ENCODE data around the gene PLK5. TPM values are rescaled to one million over a fixed set of nuclear protein-coding genes. Genes with fewer than 3 reads are reported as not detected.
A peak's percentile ranks its signal among the peaks of the same experiment; 100 is the strongest.

The PLK5 gene
- total and polyA plus RNA-seq, 2 experiments from 2014 or later = 0.87 to 1.2 TPM

- H3K4me1 ChIP-seq (ENCODE audit: low read depth) = no peaks in the 10 kb centered on the region
- no peaks in the 10 kb centered on the region for H3K27me3 ChIP-seq
- no peak for DNase-seq (ENCODE audit: low read depth in 1 of 2, low spot score in 1 of 2)
- H3K27ac ChIP-seq = no peak overlapping the region
- no peak for TF ChIP-seq CTCF (IDR thresholded peaks at IDR 0.05; ENCODE audit: low read depth, low read length)
- no peaks in the 10 kb centered on the region for H3K36me3 ChIP-seq
- no peak overlapping the region for H3K4me3 ChIP-seq
- H3K9me3 ChIP-seq (ENCODE audit: low read depth) = no peaks in the 10 kb centered on the region
Measured at GRCh38 chr19:1571358-1571757, 47.5 kb downstream of the PLK5 start.

GRCh38 chr19:1572795-1573194, 48.9 kb downstream of the PLK5 start:
- no peak for DNase-seq (ENCODE audit: low read depth in 1 of 2, low spot score in 1 of 2)
- no peaks in the 10 kb centered on the region for H3K4me1 ChIP-seq (ENCODE audit: low read depth)
- H3K27me3 ChIP-seq = no peaks in the 10 kb centered on the region
- H3K27ac ChIP-seq = no peak overlapping the region
- no peak overlapping the region for H3K4me3 ChIP-seq
- H3K36me3 ChIP-seq = peaks cover 5% of the 10 kb centered on the region
- H3K9me3 ChIP-seq (ENCODE audit: low read depth) = no peaks in the 10 kb centered on the region
- no peak for TF ChIP-seq CTCF (IDR thresholded peaks at IDR 0.05; ENCODE audit: low read depth, low read length)

- Histone ChIP-seq H3K27ac (peak overlapping the region; percentile 4), H3K36me3 (peaks cover 10% of the 10 kb centered on the region), H3K4me1 (ENCODE audit: low read depth) (no peaks in the 10 kb centered on the region), H3K4me3 (no peak overlapping the region), H3K9me3 (ENCODE audit: low read depth) (no peaks in the 10 kb centered on the region), H3K27me3 (no peaks in the 10 kb centered on the region)
- no peak for DNase-seq (ENCODE audit: low read depth in 1 of 2, low spot score in 1 of 2)
- no peak for TF ChIP-seq CTCF (IDR thresholded peaks at IDR 0.05; ENCODE audit: low read depth, low read length)
Measured at GRCh38 chr19:1574354-1575136, 50.7 kb downstream of the PLK5 start.

DNA sequence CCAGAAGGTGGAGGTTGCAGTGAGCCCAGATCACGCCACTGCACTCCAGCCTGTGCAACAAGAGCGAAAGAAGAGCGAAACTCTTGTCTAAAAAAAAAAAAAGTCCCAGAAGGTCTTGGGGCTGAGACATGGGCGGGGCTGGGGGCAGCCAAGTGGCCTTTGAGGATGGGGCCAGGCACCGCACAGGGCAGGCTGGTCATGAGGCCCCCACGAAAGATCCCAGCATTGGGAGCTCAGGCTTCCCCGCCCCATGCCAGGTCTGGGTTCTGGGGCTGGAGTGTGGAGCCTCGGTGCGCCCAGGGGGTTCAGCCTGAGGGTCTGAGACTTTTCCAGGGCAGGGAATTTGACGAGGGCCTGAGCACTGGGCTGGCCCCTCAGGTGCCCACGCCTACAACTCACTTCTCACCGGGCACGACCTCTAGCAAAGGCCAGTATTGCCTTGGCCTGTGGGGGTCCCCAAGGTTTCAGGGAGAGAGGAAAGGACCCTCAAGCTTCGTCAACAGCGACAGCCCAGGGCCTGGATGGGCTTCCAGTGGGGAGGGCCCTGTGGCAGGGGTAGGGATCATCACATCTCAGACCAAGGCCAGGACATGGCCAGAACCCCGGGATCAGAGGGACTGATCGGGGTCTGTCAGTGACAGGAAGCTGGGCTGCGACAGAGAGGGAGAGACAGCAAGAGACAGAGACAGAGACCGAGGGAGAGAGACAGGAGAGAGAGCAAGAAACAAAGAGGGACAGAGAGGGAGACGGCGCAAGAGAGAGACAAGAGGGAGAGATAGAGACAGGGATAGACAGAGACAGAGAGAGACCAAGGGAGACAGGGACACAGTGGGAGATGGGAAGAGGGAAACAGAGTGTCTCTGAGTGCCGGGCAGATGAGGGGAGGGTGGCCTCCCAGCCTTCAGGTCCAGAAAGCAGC, 51.7 kb downstream of the PLK5 start:
- peaks cover 15% of the 10 kb centered on the region for H3K36me3 ChIP-seq
- no peaks in the 10 kb centered on the region for H3K4me1 ChIP-seq (ENCODE audit: low read depth)
- no peaks in the 10 kb centered on the region for H3K9me3 ChIP-seq (ENCODE audit: low read depth)
- no peak for TF ChIP-seq CTCF (IDR thresholded peaks at IDR 0.05; ENCODE audit: low read depth, low read length)
- DNase-seq (ENCODE audit: low read depth in 1 of 2, low spot score in 1 of 2) = no peak
- no peaks in the 10 kb centered on the region for H3K27me3 ChIP-seq
- peak overlapping the region; percentile 51 for H3K27ac ChIP-seq
- H3K4me3 ChIP-seq = no peak overlapping the region

- Histone ChIP-seq H3K4me1 (ENCODE audit: low read depth) (no peaks in the 10 kb centered on the region), H3K27me3 (no peaks in the 10 kb centered on the region), H3K4me3 (no peak overlapping the region), H3K9me3 (ENCODE audit: low read depth) (no peaks in the 10 kb centered on the region), H3K27ac (no peak overlapping the region), H3K36me3 (peaks cover 23% of the 10 kb centered on the region)
- no peak for TF ChIP-seq CTCF (IDR thresholded peaks at IDR 0.05; ENCODE audit: low read depth, low read length)
- DNase-seq (ENCODE audit: low read depth in 1 of 2, low spot score in 1 of 2) = no peak
Measured at GRCh38 chr19:1576242-1577089, 52.6 kb downstream of the PLK5 start.
